CD4-positive, alpha-beta T cell (primary cell): ENCODE data around the gene RGS4. TPM values are rescaled to one million over a fixed set of nuclear protein-coding genes. Genes with fewer than 3 reads are reported as not detected.

Source experiments
- ATAC-seq: fragments of 200-7000 bp; cut with Tn5 transposase; one replicate; pipeline ENCODE4 v1.10.0; 2022; ENCODE audit warnings: mild to moderate bottlenecking; ENCODE audit not compliant: poor library complexity
- CTCF ChIA-PET: fragments of 350-600 bp; sonication (Branson Sonifier 250); formaldehyde crosslinking; loops from one replicate; lab custom pipeline; 2021; ENCODE audit warnings: antibody characterized with exemption, inconsistent platforms; lab: Charles Lee
- POLR2A ChIA-PET: fragments of 350-600 bp; sonication (Branson Sonifier 250); formaldehyde crosslinking; loops from one replicate; lab custom pipeline; 2021; ENCODE audit warnings: antibody characterized with exemption, inconsistent platforms; lab: Charles Lee
- DNase-seq, 14 experiments: peaks; one replicate each; pipeline ENCODE4 v3.0.0-alpha.2; 2013 to 2020; ENCODE audit warnings: mixed read lengths in 2 of 14
- H3K27ac ChIP-seq, 2 donors: one replicate each; pipeline versions ENCODE4 v1.5.1 to v1.7.0; 2013; ENCODE audit warnings: low read length in 2 of 2, low read depth in 1 of 2, mild to moderate bottlenecking in 1 of 2
- H3K27me3 ChIP-seq, 2 experiments: 1 replicate in 1 of 2; 2 replicates in 1 of 2; pipeline versions ENCODE4 v1.6.1 to v1.7.0; 2013; ENCODE audit warnings: low read length in 2 of 2, control low read depth in 1 of 2, mild to moderate bottlenecking in 1 of 2, moderate library complexity in 1 of 2; ENCODE audit not compliant: insufficient read depth in 2 of 2, control insufficient read depth in 1 of 2
- H3K36me3 ChIP-seq: one replicate; pipeline ENCODE4 v1.6.1; 2013; ENCODE audit warnings: low read length, control low read depth; ENCODE audit not compliant: insufficient read depth
- H3K4me1 ChIP-seq: one replicate; pipeline ENCODE4 v1.6.1; 2013; ENCODE audit warnings: low read length, control low read depth; ENCODE audit not compliant: insufficient read depth
- H3K4me3 ChIP-seq: one replicate; pipeline ENCODE4 v1.5.1; 2013; ENCODE audit warnings: mild to moderate bottlenecking, low read length, moderate library complexity
- H3K9me3 ChIP-seq, 2 experiments: 1 replicate in 1 of 2; 2 replicates in 1 of 2; pipeline versions ENCODE4 v1.6.1 to v1.7.0; 2013; ENCODE audit warnings: low read length in 2 of 2, mild to moderate bottlenecking in 2 of 2, control low read depth in 1 of 2, moderate library complexity in 1 of 2; ENCODE audit not compliant: control insufficient read depth in 1 of 2, insufficient read depth in 1 of 2
- H3K27ac Mint-ChIP-seq: one replicate; pipeline ENCODE4 v1.8.0; 2020; ENCODE audit warnings: mixed read lengths
- H3K27me3 Mint-ChIP-seq: one replicate; pipeline ENCODE4 v1.8.0; 2021; ENCODE audit warnings: mixed read lengths
- H3K36me3 Mint-ChIP-seq: one replicate; pipeline ENCODE4 v1.8.0; 2021; ENCODE audit warnings: low read depth, mixed read lengths
- H3K4me1 Mint-ChIP-seq: one replicate; pipeline ENCODE4 v1.8.0; 2021; ENCODE audit warnings: low read depth, mixed read lengths
- H3K4me3 Mint-ChIP-seq: one replicate; pipeline ENCODE4 v1.8.0; 2020; ENCODE audit warnings: mild to moderate bottlenecking, mixed read lengths
- H3K9me3 Mint-ChIP-seq: one replicate; pipeline ENCODE4 v1.8.0; 2020; ENCODE audit warnings: mixed read lengths
- intact Hi-C, 2 experiments: fragments of 100-400 bp; cut with DNase I in 1 of 2; cut with micrococcal nuclease in 1 of 2; formaldehyde crosslinking; loops; one replicate each; pipeline versions ENCODE4 v1.15.1 to v1.9.0; 2023 to 2025; cut with DNase I, micrococcal nuclease
- total RNA-seq, 174 experiments: library from RNA in 2 of 174; stranded (reverse) in 2 of 174; gene quantifications; one replicate each; pipeline ENCODE4 v1.2.3 and lab custom pipeline; 2021 to 2026
- TF ChIP-seq, protein P1 (sequence below): fragments of 200-600 bp; IDR thresholded peaks from one replicate; pipeline ENCODE4 v1.8.0; 2022; ENCODE audit warnings: antibody characterized with exemption, mild to moderate bottlenecking

Gene RGS4
- total RNA-seq, 2 experiments from 2014 or later = not detected

DNA sequence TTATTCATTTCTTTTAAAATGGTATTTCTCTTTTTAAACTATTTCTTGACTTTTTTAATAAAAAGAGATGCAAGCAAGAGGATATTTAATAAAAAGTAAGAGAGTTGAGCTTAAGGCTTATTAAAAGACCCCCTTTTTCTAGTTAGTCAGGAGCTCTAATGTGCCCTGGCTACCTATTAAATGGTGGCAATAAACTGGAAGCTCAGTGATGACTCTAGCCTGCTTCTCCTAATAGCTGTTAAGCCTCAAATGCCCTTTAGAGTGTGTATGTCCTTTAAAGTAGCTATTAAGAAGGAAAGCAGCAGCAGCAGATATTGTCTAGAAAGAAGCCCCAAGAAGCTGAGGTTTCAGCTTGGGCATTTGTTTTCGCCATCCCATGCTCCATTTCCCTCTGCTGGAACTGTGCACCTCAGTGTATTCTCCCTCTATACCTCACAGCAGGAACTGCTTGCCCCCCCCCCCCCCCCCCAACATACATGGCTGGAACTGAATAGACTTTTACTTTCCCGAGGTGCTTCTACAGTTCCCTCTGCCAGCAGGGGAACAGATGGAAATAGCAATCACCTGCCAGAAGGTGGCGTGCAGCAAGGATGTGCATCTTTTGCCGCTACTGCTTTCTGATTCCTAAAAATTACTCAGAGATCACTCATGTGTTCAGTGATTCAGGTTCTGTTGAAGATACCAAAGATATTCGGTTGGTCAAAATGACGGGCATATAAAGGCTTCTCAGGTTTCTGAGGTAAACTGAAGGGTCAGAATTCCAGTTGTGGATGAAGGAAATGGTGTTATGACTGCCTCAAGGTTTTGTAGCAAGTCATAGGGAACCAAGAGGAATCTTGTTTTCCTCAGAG is 2.5 kb downstream of the RGS4 start:
- H3K36me3 Mint-ChIP-seq = no peaks in the 10 kb centered on the region
- peaks cover 77% of the 10 kb centered on the region for H3K27me3 Mint-ChIP-seq
- Histone ChIP-seq H3K4me3 (no peak overlapping the region), H3K36me3 (no peaks in the 10 kb centered on the region), H3K27ac (no peak overlapping the region), H3K4me1 (no peaks in the 10 kb centered on the region), H3K9me3 (no peaks in the 10 kb centered on the region), H3K27me3 (peaks cover 23 to 44% of the 10 kb centered on the region in 2 experiments)
- intact Hi-C loops = loop anchor here (2.0 to 5.0 kb wide), 2 partner anchors 243 to 246 kb away; no protein-coding TSS in a partner anchor
- ChIA-PET POLR2A (no interaction called here), CTCF (no interaction called here)
- ATAC-seq (no peak), DNase-seq (peak in 9 of 14 experiments; percentile 5 to 57 (median 32))
- H3K27ac Mint-ChIP-seq = no peak overlapping the region
- H3K4me3 Mint-ChIP-seq = no peak overlapping the region
- no peaks in the 10 kb centered on the region for H3K4me1 Mint-ChIP-seq
- no peaks in the 10 kb centered on the region for H3K9me3 Mint-ChIP-seq
- TF ChIP-seq, protein P1, sequence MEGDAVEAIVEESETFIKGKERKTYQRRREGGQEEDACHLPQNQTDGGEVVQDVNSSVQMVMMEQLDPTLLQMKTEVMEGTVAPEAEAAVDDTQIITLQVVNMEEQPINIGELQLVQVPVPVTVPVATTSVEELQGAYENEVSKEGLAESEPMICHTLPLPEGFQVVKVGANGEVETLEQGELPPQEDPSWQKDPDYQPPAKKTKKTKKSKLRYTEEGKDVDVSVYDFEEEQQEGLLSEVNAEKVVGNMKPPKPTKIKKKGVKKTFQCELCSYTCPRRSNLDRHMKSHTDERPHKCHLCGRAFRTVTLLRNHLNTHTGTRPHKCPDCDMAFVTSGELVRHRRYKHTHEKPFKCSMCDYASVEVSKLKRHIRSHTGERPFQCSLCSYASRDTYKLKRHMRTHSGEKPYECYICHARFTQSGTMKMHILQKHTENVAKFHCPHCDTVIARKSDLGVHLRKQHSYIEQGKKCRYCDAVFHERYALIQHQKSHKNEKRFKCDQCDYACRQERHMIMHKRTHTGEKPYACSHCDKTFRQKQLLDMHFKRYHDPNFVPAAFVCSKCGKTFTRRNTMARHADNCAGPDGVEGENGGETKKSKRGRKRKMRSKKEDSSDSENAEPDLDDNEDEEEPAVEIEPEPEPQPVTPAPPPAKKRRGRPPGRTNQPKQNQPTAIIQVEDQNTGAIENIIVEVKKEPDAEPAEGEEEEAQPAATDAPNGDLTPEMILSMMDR = no peak

DNA sequence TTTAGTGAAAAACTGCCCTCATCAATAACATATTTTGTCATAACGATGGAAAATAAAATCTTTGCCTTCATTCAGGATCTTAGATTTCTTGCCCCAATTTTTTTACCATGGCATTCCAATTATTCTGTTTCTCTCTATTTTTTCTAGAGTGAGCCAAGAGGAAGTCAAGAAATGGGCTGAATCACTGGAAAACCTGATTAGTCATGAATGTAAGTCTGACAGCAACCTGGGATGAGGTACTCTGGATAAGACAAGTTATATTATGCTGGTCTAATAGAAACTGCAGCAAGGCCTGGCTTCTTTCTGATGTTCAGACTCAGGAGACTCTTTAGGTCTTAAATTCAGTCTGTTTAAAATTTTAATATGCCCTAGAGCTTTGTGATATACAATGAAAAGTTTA is 3.5 kb downstream of the RGS4 start:
- intact Hi-C loops = loop anchor here (2.0 to 5.0 kb wide), 2 partner anchors 242 to 245 kb away; no protein-coding TSS in a partner anchor
- CTCF ChIA-PET = no interaction called here
- H3K27ac Mint-ChIP-seq = no peak overlapping the region

DNA sequence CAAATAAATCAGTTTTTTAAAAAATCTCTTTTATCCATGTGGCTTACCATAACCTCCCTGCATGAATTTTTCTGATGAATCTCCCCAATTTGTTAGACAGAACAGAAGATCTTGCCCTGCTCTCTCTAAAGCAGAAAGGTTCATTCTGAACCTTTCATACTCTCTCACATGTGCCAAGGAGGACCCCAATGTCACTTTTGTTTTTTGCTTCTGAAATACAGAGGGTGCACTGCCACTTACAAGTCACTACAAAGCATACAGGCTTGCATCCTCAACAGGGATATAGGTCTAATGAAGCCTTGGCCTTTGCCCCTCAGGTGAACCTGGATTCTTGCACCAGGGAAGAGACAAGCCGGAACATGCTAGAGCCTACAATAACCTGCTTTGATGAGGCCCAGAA is 4.8 kb downstream of the RGS4 start:
- Histone ChIP-seq H3K9me3 (no peaks in the 10 kb centered on the region), H3K36me3 (no peaks in the 10 kb centered on the region), H3K4me3 (no peak overlapping the region), H3K27me3 (peaks cover 15 to 26% of the 10 kb centered on the region in 2 experiments), H3K27ac (no peak overlapping the region), H3K4me1 (no peaks in the 10 kb centered on the region)
- H3K4me1 Mint-ChIP-seq = no peaks in the 10 kb centered on the region
- no peaks in the 10 kb centered on the region for H3K9me3 Mint-ChIP-seq
- peaks cover 62% of the 10 kb centered on the region for H3K27me3 Mint-ChIP-seq
- ChIA-PET POLR2A (no interaction called here), CTCF (no interaction called here)
- ATAC-seq = no peak
- intact Hi-C loops = loop anchor here in 1 of 2 experiments (5.0 kb wide), 1 partner anchor 243 kb away; no protein-coding TSS in a partner anchor
- TF ChIP-seq, protein P1 = no peak
- no peak overlapping the region for H3K27ac Mint-ChIP-seq
- H3K36me3 Mint-ChIP-seq = no peaks in the 10 kb centered on the region
- H3K4me3 Mint-ChIP-seq = no peak overlapping the region
- DNase-seq = no peak

More for the DNA sequence above, 3.5 kb downstream of the RGS4 start:
- H3K4me3 Mint-ChIP-seq = no peak overlapping the region
- no peak overlapping the region for H3K4me3 ChIP-seq
- TF ChIP-seq, protein P1 = no peak
- no peaks in the 10 kb centered on the region for H3K9me3 ChIP-seq
- no peak for ATAC-seq
- H3K4me1 Mint-ChIP-seq = no peaks in the 10 kb centered on the region
- H3K27ac ChIP-seq = no peak overlapping the region
- POLR2A ChIA-PET = no interaction called here
- no peaks in the 10 kb centered on the region for H3K4me1 ChIP-seq
- H3K36me3 Mint-ChIP-seq = no peaks in the 10 kb centered on the region
- H3K27me3 ChIP-seq = peaks cover 19 to 38% of the 10 kb centered on the region in 2 experiments
- no peak for DNase-seq
- peaks cover 75% of the 10 kb centered on the region for H3K27me3 Mint-ChIP-seq
- no peaks in the 10 kb centered on the region for H3K36me3 ChIP-seq
- no peaks in the 10 kb centered on the region for H3K9me3 Mint-ChIP-seq
